ENCODE data around the gene IL1RAPL2.
A peak's percentile ranks its signal among the peaks of the same experiment; 100 is the strongest.
"Not testable (repeated sequence)": the region's sequence is repeated elsewhere in the genome, so short reads cannot be mapped to it uniquely, and the experiment has no call there.

Gene IL1RAPL2

GRCh38 chrX:104854790-104855340, 288.9 kb downstream of the IL1RAPL2 start:
- DNase-seq (ENCODE audit: low spot score), result no peak

DNA sequence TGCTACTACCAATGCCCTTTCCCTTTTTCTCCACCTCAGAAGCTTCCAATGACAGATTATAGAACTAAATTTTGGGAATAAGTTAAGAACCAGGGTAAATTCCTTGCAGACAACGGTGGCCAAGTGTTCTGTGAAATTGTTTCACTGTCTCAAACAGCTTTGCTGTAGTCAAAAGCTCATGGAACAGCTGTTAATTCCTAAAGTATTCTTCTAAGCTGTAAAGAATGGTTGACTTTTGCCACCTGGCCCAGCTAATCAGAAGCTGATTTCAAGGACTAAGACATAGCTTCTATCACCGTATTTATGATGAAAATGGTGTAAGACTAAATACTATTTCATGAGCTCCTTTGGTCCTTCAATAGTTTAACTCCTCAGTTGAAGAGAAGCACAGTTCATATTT, 297.5 kb downstream of the IL1RAPL2 start:
- DNase-seq (ENCODE audit: low spot score), result no peak

GRCh38 chrX:104864296-104864695, 298.3 kb downstream of the IL1RAPL2 start:
- DNase-seq (ENCODE audit: low spot score), result no peak

DNA sequence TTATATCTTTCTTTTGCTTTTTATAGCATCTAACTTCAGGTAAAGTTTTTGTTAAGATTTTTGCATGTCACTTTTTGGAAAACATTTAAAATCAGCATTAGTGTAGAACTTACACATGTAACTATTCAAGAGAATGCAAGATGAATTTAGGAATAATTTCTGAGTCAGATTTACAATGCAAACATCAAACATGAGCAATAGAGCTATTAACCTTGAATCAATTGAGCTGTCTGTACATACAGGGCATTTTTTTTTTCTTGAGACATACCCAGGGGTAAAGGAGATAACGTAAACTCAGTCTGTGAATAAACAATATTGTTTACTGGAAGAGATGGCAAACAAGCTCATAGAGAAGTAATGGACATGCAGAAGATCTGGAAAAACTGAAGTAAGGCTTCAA, 311.5 kb downstream of the IL1RAPL2 start:
- no peak for DNase-seq (ENCODE audit: low spot score)

DNA sequence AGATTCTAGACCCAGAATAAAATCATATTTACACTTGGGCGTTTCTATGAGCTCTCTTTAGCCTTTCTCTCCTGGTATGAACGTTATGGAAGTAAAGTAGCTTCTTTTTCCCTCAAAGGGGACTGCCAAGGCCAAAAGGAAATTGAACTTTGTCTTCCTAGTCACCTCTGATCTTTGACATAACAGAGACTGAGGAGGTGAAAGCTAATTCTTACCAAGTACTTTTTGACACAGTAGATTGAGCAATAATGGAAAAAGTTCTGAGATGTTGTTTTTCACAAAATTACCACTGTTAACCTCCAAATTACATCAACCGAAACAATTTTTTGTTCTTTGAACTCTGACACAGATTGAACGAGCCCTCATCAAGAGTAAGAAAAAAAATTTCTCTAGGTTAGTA, 336.1 kb downstream of the IL1RAPL2 start:
- DNase-seq (ENCODE audit: low spot score), result no peak

DNA sequence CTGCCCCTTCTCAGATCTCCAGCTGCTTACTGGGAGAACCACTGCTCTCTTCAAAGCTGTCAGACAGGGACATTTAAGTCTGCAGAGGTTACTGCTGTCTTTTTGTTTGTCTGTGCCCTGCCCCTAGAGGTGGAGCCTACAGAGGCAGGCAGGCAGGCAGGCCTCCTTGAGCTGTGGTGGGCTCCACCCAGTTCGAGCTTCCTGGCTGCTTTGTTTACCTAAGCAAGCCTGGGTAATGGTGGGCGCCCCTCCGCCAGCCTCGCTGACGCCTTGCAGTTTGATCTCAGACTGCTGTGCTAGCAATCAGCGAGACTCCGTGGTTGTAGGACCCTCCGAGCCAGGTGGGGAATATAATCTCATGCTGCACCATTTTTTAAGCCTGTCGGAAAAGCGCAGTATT, 343.7 kb downstream of the IL1RAPL2 start:
- not testable (repeated sequence) for DNase-seq (ENCODE audit: low spot score)

DNA sequence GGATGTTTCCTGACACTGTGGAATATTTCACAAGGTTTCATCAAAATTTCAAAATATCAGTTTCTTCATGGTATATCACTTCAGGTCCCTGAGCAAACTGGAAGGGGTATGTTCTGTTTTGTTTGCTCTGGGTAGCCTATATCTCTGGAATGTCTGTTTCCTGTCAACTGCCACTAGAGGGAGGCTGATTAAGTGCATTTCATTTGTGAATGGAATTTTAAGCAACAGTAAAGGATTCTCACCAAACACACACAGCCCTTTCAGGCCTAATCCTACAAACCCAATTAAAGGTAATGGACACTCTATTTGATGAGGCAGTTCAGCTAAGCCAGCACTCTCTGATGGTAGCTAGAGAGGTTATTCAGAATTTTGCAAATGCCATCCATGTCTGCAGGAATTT, 347.3 kb downstream of the IL1RAPL2 start:
- peak; percentile 30 for DNase-seq (ENCODE audit: low spot score)

DNA sequence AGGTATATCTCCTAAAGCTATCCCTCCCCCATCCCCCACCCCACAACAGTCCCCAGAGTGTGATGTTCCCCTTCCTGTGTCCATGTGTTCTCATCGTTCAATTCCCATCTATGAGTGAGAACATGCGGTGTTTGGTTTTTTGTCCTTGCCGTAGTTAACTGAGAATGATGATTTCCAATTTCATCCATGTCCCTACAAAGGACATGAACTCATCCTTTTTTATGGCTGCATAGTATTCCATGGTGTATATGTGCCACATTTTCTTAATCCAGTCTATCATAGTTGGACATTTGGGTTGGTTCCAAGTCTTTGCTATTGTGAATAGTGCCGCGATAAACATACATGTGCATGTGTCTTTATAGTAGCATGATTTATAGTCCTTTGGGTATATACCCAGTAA, 348.7 kb downstream of the IL1RAPL2 start:
- DNase-seq (ENCODE audit: low spot score), result not testable (repeated sequence)

DNA sequence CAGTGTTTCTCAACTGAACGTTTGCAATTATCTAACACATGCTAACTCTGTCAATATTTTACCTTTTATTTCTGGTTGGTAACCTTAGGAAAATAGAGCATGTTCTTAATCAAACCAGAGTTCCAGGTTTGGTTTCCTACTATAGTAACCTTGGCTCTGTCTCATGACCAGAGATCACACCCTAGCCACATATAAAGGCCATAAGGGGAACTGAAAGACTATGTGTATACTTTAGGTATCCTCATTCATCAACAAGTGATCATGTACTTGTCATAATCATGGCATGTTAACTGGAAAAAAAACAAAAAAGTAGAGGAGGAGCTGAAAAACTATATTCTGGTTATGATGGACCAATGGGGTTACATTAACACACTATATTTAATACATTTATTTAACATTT, 352.1 kb downstream of the IL1RAPL2 start:
- no peak for DNase-seq (ENCODE audit: low spot score)

DNA sequence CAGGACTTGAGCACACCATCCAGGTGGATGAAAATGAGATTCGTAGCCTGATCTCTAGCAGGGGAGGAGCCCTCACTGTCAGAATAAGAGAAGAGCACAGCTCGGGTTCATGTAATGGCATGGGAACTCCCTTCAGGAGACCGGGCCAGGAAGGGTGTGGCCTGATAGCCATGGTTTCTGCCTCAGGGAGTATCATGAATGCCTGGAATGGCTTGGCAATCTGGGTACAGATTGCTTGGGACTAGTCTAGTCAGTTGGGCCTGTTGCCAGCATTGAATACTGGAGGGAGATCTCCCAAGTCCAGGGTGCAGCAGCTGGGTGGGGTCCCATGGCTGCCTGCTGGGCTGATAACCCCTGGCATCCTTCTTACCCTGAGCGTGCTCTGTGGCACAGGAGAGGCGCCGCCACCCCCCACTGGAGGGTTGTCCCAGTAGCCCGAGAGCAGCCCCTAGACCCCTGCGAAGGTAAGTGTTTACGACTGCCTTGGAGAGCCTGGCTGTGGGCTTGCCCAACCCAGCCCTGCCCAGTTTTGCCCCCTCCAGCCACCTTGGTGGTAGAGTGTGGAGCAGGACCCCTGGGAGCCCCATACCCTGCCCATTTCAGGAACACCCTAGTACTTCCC, 355.7 kb downstream of the IL1RAPL2 start:
- no peak for DNase-seq (ENCODE audit: low spot score)

DNA sequence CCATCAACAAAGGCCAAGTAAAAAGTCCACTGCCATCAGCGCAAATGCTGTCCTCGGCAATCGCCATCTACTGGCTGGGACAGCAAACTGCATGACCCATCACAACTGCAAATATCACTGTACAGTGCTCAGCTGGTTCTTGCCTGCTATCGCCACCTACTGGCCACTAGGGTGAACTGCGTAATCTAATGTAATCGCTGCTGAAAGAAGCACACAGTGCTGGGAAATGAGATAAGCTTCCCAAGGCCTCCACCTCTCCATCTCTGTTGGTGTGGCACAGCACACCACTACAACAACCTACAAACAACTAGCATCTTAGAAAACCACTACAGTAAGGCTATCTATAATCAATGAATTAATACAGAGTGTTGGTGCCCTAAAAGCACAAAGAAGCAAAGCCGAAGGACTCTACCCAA, 356.2 kb downstream of the IL1RAPL2 start:
- DNase-seq (ENCODE audit: low spot score), result peak; percentile 71

GRCh38 chrX:104929324-104929723, 363.3 kb downstream of the IL1RAPL2 start:
- no peak for DNase-seq (ENCODE audit: low spot score)

GRCh38 chrX:104935581-104935980, 369.6 kb downstream of the IL1RAPL2 start:
- DNase-seq (ENCODE audit: low spot score), result no peak

- DNase-seq (ENCODE audit: low spot score), result no peak
Observed at GRCh38 chrX:104953251-104953650, 387.3 kb downstream of the IL1RAPL2 start.

GRCh38 chrX:104961926-104962325, 395.9 kb downstream of the IL1RAPL2 start:
- no peak for DNase-seq (ENCODE audit: low spot score)

- no peak for DNase-seq (ENCODE audit: low spot score)
Observed at GRCh38 chrX:104968241-104968640, 402.2 kb downstream of the IL1RAPL2 start.

- no peak for DNase-seq (ENCODE audit: low spot score)
Observed at GRCh38 chrX:104972737-104973136, 406.7 kb downstream of the IL1RAPL2 start.

GRCh38 chrX:104987063-104987462, 421.1 kb downstream of the IL1RAPL2 start:
- no peak for DNase-seq (ENCODE audit: low spot score)

- DNase-seq (ENCODE audit: low spot score), result no peak
Observed at GRCh38 chrX:104988038-104988437, 422.0 kb downstream of the IL1RAPL2 start.

GRCh38 chrX:104995546-104995945, 429.5 kb downstream of the IL1RAPL2 start:
- no peak for DNase-seq (ENCODE audit: low spot score)

DNA sequence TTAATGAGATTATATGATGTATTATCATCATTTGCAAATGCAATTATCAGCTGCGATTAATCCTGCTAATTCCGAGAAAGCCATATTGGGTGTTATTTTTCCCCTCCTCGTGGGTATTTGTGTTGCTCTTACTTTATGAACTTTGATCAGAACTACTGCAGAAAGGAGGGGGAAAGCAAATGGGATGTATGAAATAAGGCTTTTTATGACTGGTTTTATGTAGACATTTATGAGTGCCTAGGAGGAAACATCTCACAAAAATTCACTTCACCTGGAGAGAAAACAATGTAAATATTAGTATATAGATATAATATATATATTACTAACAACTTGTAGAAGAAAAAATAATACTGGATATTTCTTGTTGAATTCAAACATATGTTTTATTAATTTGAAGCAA, 440.1 kb downstream of the IL1RAPL2 start:
- no peak for DNase-seq (ENCODE audit: low spot score)

DNA sequence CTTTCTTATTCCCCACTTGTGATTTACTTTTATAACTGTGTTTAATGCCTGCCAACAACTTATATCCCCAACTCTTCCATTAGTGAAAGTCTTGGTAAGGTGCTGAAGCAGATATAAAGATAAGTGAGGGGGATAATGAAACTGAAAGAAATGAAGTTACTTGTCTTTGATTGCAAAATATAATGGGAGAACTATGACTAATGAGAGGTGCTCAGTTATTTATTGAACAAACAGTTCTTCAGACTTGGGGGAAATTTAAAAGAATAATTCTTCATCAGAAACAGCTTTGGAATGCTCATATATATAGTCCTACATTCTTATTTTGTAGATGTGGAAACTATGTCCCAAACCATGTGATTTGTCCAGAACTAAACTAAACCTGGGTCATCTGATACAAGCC, 441.0 kb downstream of the IL1RAPL2 start:
- no peak for DNase-seq (ENCODE audit: low spot score)

DNA sequence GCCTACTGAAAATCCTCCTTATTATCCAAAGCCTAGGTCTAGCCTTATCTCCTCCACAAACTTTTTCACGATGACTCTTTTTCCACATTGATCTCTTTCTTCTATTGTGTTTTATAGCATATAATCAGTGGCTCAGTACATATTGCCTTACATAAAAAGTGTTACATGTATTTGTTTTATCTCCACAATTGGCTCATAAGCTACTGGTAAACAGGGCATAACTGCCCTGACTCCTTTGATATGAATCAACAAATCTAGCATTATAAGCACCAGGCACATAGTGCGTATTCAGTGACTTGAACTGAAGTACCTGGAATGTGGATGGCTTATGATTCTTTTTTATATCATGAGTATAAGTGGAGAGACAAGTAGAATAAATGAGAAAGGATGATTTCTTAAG, 447.7 kb downstream of the IL1RAPL2 start:
- no peak for DNase-seq (ENCODE audit: low spot score)

GRCh38 chrX:105017641-105018040, 451.6 kb downstream of the IL1RAPL2 start:
- no peak for DNase-seq (ENCODE audit: low spot score)
